ENCODE results near the gene CRHR1. TPM values are rescaled to one million over a fixed set of nuclear protein-coding genes. Genes with fewer than 3 reads are reported as not detected.

Gene CRHR1
- total RNA-seq, 2 donors from 2014 or later: 1.4 to 2.1 TPM

DNA sequence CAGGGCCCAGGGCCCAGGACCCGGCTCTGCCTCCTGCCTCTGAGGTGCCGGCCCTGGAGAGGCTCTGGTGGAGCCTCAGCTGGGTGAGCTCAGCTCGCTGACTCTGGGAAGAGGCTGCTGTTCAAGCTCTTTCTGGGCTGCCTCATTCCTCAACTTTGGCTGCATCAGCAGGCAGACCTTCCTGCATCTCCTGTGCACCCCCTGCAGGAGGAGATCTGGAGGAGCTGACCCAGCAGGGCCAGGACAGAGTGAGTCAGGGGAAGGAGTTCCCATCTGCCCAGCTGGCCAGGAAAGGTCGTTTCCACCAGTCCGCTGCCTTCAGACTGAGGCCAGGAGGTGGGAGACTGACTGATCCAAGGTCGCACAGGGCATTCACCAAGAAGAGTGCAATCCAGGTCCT, 10.7 kb downstream of the CRHR1 start:
- Histone ChIP-seq H3K9me3 (no peaks in the 10 kb centered on the region), H3K36me3 (no peaks in the 10 kb centered on the region), H3K27ac (no peak overlapping the region), H3K4me3 (no peak overlapping the region), H3K4me1 (replicated peaks) (no peaks in the 10 kb centered on the region), H3K27me3 (replicated peaks; ENCODE audit: insufficient read depth) (no peaks in the 10 kb centered on the region)
- TF ChIP-seq POLR2A (IDR thresholded peaks at IDR 0.05) (no peak), POLR2AphosphoS5 (IDR thresholded peaks at IDR 0.05) (no peak)
- TF ChIP-seq, protein P1, sequence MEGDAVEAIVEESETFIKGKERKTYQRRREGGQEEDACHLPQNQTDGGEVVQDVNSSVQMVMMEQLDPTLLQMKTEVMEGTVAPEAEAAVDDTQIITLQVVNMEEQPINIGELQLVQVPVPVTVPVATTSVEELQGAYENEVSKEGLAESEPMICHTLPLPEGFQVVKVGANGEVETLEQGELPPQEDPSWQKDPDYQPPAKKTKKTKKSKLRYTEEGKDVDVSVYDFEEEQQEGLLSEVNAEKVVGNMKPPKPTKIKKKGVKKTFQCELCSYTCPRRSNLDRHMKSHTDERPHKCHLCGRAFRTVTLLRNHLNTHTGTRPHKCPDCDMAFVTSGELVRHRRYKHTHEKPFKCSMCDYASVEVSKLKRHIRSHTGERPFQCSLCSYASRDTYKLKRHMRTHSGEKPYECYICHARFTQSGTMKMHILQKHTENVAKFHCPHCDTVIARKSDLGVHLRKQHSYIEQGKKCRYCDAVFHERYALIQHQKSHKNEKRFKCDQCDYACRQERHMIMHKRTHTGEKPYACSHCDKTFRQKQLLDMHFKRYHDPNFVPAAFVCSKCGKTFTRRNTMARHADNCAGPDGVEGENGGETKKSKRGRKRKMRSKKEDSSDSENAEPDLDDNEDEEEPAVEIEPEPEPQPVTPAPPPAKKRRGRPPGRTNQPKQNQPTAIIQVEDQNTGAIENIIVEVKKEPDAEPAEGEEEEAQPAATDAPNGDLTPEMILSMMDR (IDR thresholded peaks at IDR 0.05): no peak
- no peak for DNase-seq (ENCODE audit: low spot score)
- WGBS: 67% methylated on average over 6 of the region's 6 CpGs
- intact Hi-C loops (cut with DNase I): no loop called here

DNA sequence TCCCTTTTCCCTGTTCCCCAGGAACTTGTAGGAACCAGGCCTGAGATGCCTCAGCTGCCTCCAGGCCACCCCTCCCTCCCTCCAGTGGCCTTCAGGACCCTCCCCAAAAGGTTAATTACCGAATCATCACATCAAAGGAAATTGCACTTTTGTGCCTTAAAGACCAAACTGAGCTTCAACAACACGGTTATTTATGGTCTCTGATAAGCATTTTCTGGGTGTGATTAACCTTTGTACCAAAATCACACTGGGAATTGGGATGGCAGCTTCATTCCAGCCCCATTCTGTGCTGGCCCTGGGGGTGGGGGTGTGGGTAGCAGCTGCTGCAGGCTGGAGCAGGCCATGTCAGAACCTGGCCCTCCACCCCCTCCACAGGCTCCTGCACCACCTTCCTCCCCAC, 16.7 kb downstream of the CRHR1 start:
- TF ChIP-seq, protein P1 (IDR thresholded peaks at IDR 0.05): no peak
- TF ChIP-seq POLR2AphosphoS5 (IDR thresholded peaks at IDR 0.05) (no peak), POLR2A (IDR thresholded peaks at IDR 0.05) (no peak)
- Histone ChIP-seq H3K36me3 (no peaks in the 10 kb centered on the region), H3K27ac (no peak overlapping the region), H3K27me3 (replicated peaks; ENCODE audit: insufficient read depth) (no peaks in the 10 kb centered on the region), H3K9me3 (no peaks in the 10 kb centered on the region), H3K4me1 (replicated peaks) (no peaks in the 10 kb centered on the region), H3K4me3 (no peak overlapping the region)
- 32% methylated on average over 2 of the region's 2 CpGs for WGBS
- intact Hi-C loops (cut with DNase I): no loop called here
- no peak for DNase-seq (ENCODE audit: low spot score)

DNA sequence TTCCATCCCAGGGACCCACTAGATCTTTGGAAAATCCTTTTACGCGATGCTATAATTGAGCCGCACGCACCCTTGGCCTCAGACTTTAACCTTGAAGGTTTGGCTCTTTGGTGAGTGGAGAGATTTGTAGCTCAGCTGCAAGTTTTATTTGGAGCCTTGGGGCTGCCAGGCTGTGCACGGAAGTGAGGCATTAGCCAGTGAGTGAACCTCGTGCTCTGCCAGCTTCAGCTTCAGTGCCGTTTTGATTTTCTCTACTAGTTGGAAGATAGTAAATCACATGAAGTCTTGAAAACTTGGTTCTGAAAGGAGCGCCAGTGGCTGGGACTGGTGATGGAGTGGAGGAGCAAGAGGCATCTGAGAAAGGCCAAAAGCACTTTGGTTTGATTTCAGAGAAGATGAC, 17.3 kb downstream of the CRHR1 start:
- Histone ChIP-seq H3K27ac (no peak overlapping the region), H3K9me3 (no peaks in the 10 kb centered on the region), H3K27me3 (replicated peaks; ENCODE audit: insufficient read depth) (no peaks in the 10 kb centered on the region), H3K4me1 (replicated peaks) (no peaks in the 10 kb centered on the region), H3K36me3 (no peaks in the 10 kb centered on the region), H3K4me3 (no peak overlapping the region)
- no peak for DNase-seq (ENCODE audit: low spot score)
- 36% methylated on average over 8 of the region's 8 CpGs for WGBS
- intact Hi-C loops (cut with DNase I): no loop called here
- TF ChIP-seq POLR2AphosphoS5 (IDR thresholded peaks at IDR 0.05): no peak

DNA sequence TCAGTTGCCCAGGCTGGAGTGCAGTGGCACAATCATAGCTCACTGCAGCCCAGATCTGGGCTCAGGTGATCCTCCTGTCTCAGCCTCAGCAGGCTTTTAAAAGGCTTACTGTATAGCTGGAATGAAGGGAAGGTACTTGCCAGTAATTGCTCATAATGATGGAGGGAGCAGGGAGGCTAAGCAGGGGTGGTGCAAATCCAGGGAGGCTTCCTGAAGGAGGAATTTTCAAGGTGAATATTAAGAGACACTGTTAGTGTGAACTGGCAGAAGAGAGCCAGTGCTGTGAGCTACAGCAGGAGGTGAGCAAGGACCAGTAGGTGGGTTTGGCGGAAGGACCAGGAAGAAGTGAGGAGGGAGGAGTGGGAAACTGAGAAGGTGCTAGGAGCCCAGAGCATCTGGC, 24.7 kb downstream of the CRHR1 start:
- H3K27ac ChIP-seq: no peak overlapping the region
- H3K9me3 ChIP-seq: no peaks in the 10 kb centered on the region
- no peaks in the 10 kb centered on the region for H3K36me3 ChIP-seq
- H3K4me3 ChIP-seq: no peak overlapping the region
- TF ChIP-seq, protein P1 (IDR thresholded peaks at IDR 0.05): no peak
- TF ChIP-seq POLR2A (IDR thresholded peaks at IDR 0.05) (no peak), POLR2AphosphoS5 (IDR thresholded peaks at IDR 0.05) (no peak)
- no peak for DNase-seq (ENCODE audit: low spot score)
- H3K4me1 ChIP-seq (replicated peaks): no peaks in the 10 kb centered on the region
- WGBS: 83% methylated on average over 1 of the region's 1 CpG
- no peaks in the 10 kb centered on the region for H3K27me3 ChIP-seq (replicated peaks; ENCODE audit: insufficient read depth)
- intact Hi-C loops (cut with DNase I): no loop called here

DNA sequence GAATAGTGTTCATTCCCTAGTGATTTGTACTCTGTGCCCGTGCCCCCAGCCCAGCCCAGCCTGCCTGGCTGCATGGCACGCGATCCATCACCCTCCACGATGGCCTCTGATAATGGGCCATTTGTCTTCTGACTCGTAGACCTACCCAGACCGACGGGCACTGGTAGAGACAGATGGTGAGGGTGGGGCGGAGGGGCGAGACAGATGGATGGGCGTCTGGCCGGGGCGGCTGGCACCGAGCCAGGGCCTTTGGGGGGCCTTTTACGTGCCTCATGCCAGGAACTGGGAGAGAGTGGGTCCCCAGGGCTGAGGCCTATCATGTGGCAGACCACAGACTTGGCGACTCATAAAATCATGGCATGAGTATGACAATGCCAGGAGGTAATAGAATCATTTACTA, 25.4 kb downstream of the CRHR1 start:
- no peaks in the 10 kb centered on the region for H3K9me3 ChIP-seq
- no peaks in the 10 kb centered on the region for H3K27me3 ChIP-seq (replicated peaks; ENCODE audit: insufficient read depth)
- intact Hi-C loops (cut with DNase I): no loop called here

DNA sequence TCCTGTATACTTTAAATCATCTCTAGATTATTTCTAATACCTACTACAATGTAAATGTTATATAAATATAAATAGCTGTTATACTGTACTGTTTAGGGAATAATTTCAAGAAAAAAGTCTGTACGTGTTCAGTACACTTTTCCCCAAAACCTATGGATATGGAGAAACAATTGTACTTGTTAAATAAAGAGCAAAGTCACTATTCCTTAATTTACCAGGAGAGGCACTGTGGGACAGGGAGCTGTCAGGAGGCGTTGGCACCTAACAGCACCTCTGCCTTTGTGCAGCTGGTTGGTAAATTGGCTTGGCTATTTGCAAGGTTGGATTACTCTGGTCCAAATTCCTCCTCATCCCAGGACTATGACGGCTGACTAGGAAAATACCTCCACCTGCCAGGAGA, 28.0 kb downstream of the CRHR1 start:
- intact Hi-C loops (cut with DNase I): no loop called here
- WGBS: 66% methylated on average over 3 of the region's 3 CpGs
- no peak overlapping the region for H3K27ac ChIP-seq
- DNase-seq (ENCODE audit: low spot score): no peak
- TF ChIP-seq, protein P1 (IDR thresholded peaks at IDR 0.05): no peak
- no peak for TF ChIP-seq POLR2A (IDR thresholded peaks at IDR 0.05)
- no peak for TF ChIP-seq POLR2AphosphoS5 (IDR thresholded peaks at IDR 0.05)
- no peak overlapping the region for H3K4me3 ChIP-seq
- no peaks in the 10 kb centered on the region for H3K36me3 ChIP-seq
- no peaks in the 10 kb centered on the region for H3K4me1 ChIP-seq (replicated peaks)
- no peaks in the 10 kb centered on the region for H3K27me3 ChIP-seq (replicated peaks; ENCODE audit: insufficient read depth)
- no peaks in the 10 kb centered on the region for H3K9me3 ChIP-seq

More for the DNA sequence above, 25.4 kb downstream of the CRHR1 start:
- no peaks in the 10 kb centered on the region for H3K36me3 ChIP-seq
- no peaks in the 10 kb centered on the region for H3K4me1 ChIP-seq (replicated peaks)
- no peak overlapping the region for H3K4me3 ChIP-seq
- WGBS: 72% methylated on average over 15 of the region's 15 CpGs
- no peak for TF ChIP-seq POLR2AphosphoS5 (IDR thresholded peaks at IDR 0.05)
- no peak for TF ChIP-seq POLR2A (IDR thresholded peaks at IDR 0.05)
- DNase-seq (ENCODE audit: low spot score): no peak
- no peak overlapping the region for H3K27ac ChIP-seq
